GM06990 (cell line): Measurements from ENCODE around the gene ATG9B.
A peak's percentile ranks its signal among the peaks of the same experiment; 100 is the strongest.

ENCODE experiments used
- DNase-seq: peaks from one replicate; pipeline ENCODE4 v3.0.0-alpha.2; 2011; ENCODE audit not compliant: insufficient read length; ENCODE audit errors: extremely low read depth
- H3K27me3 ChIP-seq: replicated peaks from 2 replicates; pipeline ENCODE4 v1.6.0; 2011; ENCODE audit warnings: low read length; ENCODE audit not compliant: control insufficient read depth, insufficient read depth
- H3K36me3 ChIP-seq: 2 replicates; pipeline ENCODE4 v1.5.1; 2011; ENCODE audit warnings: low read length; ENCODE audit not compliant: control insufficient read depth, insufficient read depth
- H3K4me3 ChIP-seq: replicated peaks from 2 replicates; pipeline ENCODE4 v1.5.1; 2011; ENCODE audit warnings: low read depth, mild to moderate bottlenecking, control low read depth, low read length
- TF ChIP-seq, protein P1 (sequence below): IDR thresholded peaks from 2 replicates; pipeline ENCODE4 v1.5.1; 2011; ENCODE audit warnings: low read length, control low read depth, mild to moderate bottlenecking, inconsistent platforms; ENCODE audit not compliant: insufficient read depth, poor library complexity, severe bottlenecking

The ATG9B gene

DNA sequence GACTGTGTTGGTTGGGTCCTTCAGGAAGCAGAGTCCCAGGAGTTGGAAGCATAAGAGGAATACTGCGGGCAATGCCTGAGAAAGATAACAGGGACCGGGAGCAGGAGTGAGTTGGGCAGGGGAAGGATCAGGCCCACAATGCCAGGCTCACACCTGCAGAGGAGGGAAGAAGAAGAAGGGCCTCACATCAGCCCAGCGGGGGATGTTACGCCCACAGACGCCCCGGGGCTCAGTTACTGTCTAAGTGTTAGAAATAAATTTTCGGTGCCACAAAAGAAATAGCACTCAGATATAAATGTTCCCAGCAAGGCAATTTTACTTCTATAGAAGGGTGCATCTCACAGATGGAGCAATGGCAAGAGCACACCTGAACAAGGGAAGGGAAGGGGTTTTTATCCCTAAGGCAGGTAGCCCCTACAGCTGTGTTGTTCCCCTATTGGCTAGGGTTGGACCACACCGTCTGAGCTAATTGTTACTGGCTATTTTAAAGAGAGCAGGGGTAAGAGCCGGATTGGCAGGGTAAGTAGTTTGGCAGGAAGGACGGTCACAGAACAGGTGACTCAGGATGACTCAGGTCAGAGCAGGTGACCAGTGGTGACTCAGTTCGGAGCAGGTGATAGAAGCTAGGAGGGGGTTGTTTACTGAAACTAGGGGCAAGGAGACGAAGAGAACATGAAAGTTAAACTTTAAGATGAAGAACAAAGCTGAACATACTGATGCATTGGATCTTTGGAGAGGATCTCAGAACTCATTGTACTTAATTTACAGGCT lies 33.7 kb downstream of the ATG9B start, which contains the start of gene NOS3:
NOS3 (plus strand) TSS at position 602 of the 771 bp plus-strand sequence. CDS start 2,787 bp downstream, outside the sequence.
- no peaks in the 10 kb centered on the region for H3K36me3 ChIP-seq
- H3K4me3 ChIP-seq = no peak within 1 kb of the TSS
- H3K27me3 ChIP-seq = no peaks in the 10 kb centered on the region; the same call in none of the 2 replicates
- TF ChIP-seq, protein P1, sequence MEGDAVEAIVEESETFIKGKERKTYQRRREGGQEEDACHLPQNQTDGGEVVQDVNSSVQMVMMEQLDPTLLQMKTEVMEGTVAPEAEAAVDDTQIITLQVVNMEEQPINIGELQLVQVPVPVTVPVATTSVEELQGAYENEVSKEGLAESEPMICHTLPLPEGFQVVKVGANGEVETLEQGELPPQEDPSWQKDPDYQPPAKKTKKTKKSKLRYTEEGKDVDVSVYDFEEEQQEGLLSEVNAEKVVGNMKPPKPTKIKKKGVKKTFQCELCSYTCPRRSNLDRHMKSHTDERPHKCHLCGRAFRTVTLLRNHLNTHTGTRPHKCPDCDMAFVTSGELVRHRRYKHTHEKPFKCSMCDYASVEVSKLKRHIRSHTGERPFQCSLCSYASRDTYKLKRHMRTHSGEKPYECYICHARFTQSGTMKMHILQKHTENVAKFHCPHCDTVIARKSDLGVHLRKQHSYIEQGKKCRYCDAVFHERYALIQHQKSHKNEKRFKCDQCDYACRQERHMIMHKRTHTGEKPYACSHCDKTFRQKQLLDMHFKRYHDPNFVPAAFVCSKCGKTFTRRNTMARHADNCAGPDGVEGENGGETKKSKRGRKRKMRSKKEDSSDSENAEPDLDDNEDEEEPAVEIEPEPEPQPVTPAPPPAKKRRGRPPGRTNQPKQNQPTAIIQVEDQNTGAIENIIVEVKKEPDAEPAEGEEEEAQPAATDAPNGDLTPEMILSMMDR = no peak
- no peak for DNase-seq

DNA sequence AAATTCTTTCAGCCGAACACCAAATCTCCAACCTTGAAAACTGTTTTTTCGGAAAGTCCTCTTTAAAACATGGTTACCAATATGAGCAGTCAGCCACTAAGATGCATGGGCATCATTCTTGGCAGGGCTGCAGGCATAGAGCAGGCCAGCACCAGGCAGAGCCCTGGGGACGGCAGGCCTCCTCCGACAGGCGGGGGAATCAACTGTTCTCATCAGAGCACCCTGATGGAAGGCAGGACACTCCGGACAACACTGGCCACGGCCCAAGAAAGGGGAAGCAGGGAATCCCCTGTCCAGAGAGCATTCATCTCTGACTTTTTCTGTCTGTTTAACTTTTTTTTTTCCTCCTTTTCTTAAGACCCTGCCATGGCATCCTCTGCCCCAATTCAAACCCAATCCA lies 34.8 kb downstream of the ATG9B start:
- Histone ChIP-seq H3K36me3 (no peaks in the 10 kb centered on the region), H3K4me3 (no peak overlapping the region), H3K27me3 (no peaks in the 10 kb centered on the region; the same call in none of the 2 replicates)
- no peak for DNase-seq
- TF ChIP-seq, protein P1 = no peak

DNA sequence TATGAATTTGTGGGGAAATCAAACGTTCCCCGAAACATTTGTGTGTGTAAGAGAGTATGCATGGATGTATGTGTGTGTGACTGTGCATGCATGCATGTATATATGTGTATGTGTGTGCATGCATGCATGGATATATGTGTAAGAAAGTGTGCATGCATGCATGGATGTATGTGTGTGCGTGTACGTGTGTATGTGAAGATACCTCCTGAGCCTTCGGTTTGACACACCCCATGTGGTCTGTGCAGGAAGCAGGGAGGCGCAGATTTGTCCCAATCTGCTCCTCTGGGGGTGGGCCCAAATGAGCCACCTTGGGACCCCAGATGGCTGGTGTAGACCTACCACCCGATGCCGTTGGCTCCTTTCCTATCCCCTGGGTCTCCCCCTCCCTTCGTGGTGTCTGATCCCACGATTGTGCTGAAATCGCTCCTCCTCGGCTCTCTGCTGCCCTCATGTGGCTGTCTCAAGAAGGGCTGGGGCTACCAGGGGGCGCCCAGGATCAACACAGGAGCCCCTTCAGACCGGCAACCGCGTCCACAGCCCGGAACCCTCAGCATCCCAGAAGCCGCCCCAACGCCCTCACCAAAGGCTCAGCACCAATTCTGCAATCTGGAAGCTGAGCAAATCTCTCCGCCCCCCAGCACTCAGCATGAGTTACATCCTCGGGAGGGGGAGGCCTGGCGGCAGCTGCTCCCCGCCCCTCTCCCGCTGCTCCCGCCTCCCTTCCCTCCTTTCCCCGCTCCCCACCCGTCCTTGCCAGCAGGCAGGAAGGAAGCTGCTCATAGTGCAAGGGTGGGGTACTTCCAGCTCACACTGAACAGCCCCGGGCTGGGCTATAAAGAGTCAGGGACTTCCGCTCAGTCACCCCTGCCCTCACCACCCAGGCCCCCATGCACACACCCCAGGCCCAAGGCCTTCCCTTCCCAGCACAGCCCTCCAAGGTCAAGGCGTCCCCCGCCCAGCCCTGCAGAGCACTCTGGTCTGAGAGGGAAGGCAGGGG lies 35.8 kb downstream of the ATG9B start:
- TF ChIP-seq, protein P1 = peak; percentile 90
- Histone ChIP-seq H3K36me3 (no peaks in the 10 kb centered on the region), H3K27me3 (no peaks in the 10 kb centered on the region; the same call in none of the 2 replicates), H3K4me3 (no peak overlapping the region)
- DNase-seq = no peak

DNA sequence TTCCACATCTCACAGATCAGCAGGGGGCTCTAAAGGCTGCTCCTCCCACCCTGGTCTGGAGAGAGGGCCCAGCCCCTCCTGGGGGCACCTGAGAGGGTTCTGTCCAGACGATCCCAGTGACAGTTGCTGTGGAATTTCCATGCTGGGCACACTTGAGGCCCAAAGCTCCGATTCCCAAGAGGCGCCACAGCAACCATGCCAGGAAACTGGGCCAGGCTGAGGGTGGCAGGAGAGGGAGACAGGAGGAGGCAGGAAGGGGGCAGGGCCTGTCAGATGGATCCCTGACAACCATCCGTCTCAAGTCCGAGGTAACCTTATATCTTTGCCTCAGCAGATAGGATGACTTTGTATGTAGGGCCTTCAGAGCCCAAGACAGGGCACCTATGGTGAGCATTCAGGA lies 37.7 kb downstream of the ATG9B start:
- no peak for DNase-seq
- H3K27me3 ChIP-seq = no peaks in the 10 kb centered on the region; the same call in none of the 2 replicates
- no peak overlapping the region for H3K4me3 ChIP-seq
- no peaks in the 10 kb centered on the region for H3K36me3 ChIP-seq
- TF ChIP-seq, protein P1 = no peak

DNA sequence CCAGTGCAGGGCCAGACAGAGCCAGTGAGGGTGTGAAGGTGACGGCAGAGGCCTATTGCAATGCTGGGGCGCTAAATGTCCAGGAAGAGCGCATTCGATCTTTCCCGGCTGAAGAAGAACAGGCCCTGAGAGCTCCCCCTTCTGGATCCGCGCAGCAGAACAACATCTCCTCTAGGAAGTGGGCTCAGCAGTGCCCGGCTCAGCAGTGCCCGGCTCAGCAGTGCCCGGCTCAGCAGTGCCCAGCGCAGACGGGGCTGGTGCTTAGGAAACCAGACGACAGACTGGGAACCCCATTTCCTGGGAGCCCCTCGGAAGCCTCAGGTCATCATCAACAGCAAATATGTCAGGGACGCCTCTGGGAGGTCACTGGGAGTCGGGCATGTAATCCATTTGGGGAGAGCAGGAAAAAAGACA lies 38.2 kb downstream of the ATG9B start:
- Histone ChIP-seq H3K27me3 (no peaks in the 10 kb centered on the region; the same call in none of the 2 replicates), H3K36me3 (no peaks in the 10 kb centered on the region), H3K4me3 (no peak overlapping the region)
- DNase-seq = no peak
- TF ChIP-seq, protein P1 = peak; percentile 81
